VCaP (cell line): ENCODE results near the gene NEUROD2.

Experiments
- H3K27ac ChIP-seq: fragments of 450-650 bp; 2 replicates; pipeline ENCODE4 v1.5.1; 2017
- TF ChIP-seq, protein P1 (sequence below): fragments of 450-650 bp; conservative IDR thresholded peaks from 2 replicates; pipeline ENCODE4 v1.5.1; 2017; ENCODE audit warnings: mild to moderate bottlenecking, moderate library complexity

The NEUROD2 gene

DNA sequence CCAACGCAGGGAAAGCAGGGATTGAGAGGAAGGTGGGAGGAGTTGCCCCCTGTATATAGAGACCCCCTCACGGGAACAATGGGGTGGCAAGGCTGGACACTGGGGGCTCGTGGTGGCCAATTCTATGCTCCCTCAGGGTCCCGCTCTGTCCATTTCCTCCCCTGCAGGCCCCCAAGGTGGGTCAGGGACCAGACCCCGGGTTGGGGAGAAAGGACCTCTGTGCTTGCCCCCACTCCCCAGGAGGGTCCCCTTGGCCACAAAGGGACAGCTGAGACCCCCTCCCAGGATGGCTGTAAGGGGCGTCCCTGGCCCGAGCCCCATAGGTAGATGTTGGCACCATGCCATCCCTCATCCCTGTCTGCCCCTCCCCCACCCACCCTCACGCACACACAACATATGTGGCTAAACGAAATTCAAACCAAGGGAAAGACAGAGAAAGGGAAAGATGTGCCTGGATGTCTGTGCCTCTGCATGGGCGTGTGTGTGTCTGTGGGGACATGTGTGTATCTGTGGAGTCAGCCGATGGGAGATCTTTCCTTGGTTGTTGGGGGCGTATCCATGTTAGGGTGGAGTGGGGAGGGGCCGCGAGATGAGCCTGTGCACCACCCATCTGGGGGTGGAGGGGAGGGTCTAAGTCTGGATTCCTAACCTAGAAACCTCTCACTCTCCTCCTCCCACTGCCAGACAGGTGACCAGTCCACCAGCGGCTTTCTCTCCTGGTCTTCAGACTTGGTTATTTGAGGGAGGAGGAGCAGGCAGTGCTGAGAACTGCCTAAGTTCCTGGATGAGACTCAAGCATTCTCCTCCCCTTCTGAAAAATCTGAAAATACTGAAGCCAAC lies 642 bp upstream of the NEUROD2 start:
- no peak overlapping the region for H3K27ac ChIP-seq
- TF ChIP-seq, protein P1, sequence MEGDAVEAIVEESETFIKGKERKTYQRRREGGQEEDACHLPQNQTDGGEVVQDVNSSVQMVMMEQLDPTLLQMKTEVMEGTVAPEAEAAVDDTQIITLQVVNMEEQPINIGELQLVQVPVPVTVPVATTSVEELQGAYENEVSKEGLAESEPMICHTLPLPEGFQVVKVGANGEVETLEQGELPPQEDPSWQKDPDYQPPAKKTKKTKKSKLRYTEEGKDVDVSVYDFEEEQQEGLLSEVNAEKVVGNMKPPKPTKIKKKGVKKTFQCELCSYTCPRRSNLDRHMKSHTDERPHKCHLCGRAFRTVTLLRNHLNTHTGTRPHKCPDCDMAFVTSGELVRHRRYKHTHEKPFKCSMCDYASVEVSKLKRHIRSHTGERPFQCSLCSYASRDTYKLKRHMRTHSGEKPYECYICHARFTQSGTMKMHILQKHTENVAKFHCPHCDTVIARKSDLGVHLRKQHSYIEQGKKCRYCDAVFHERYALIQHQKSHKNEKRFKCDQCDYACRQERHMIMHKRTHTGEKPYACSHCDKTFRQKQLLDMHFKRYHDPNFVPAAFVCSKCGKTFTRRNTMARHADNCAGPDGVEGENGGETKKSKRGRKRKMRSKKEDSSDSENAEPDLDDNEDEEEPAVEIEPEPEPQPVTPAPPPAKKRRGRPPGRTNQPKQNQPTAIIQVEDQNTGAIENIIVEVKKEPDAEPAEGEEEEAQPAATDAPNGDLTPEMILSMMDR: no peak

DNA sequence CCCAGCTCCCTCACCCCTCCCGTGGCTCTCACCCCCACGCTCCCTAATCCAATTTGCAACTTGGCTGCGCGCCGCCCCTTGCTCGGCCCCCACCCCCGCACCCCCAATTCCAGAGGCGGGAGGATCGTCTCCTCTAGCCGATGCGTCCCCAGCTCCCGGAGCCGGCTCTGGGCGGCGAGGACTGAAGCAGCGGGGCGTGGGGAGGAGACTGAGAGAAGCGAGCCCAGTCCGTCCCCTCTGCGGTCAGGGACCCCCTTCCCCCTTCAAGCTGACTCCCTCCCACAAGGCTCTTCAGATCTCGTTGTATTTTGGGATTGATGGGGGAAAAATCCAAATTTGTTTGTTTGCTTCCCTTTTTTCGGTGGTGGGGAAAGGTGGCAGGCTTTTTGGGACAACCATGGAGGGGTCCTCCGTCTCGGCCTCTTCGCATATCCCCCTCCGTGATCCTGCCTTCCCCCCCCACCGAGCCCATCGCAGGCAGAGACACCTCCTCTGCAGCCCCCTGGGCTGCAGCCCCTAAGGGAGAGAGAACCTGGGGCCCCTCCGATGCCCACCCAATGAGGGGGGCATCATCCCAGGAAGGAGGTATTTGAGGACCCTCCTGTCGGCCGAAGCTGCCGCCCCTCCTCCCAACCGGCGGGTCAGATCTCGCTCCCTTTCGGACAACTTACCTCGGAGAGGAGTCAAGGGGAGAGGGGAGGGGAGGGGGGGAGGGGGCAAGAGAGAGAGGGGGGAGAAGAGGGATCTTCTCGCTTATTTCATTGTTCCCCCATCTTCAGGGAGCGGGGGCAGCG lies 466 bp downstream of the NEUROD2 start:
- TF ChIP-seq, protein P1: no peak
- no peak overlapping the region for H3K27ac ChIP-seq

DNA sequence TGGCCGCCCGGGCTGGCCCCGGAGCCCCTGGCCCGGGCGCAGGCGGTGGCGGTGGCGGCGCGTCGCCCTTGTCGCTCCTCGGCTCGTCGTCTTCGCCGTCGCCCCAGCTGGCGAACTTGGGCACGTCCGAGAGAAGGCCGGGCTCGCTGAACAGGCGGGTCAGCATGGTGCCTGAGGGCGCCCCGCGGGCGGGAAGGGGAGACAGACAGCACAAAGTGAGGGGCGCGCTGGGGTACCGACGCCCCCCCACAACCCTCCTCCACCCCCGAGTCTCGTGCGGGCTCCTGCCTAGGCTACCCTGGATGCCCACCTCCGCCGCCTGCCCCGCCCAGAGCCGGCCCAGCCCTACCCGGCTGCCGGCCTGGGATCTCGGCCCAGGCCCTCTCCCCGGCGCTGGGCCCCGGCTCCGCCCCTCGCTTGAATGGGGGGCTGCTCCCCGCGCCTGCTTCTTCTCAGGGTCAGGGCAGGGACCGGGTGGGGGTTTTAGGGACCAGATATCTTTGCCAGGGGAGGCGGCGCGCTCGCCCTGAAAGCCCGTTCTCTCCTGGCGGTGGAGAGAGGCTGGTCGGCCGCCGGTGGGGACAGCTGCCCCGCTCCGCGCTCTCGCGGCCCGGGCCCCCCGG lies 1.2 kb downstream of the NEUROD2 start:
- H3K27ac ChIP-seq: no peak overlapping the region
- TF ChIP-seq, protein P1: no peak

DNA sequence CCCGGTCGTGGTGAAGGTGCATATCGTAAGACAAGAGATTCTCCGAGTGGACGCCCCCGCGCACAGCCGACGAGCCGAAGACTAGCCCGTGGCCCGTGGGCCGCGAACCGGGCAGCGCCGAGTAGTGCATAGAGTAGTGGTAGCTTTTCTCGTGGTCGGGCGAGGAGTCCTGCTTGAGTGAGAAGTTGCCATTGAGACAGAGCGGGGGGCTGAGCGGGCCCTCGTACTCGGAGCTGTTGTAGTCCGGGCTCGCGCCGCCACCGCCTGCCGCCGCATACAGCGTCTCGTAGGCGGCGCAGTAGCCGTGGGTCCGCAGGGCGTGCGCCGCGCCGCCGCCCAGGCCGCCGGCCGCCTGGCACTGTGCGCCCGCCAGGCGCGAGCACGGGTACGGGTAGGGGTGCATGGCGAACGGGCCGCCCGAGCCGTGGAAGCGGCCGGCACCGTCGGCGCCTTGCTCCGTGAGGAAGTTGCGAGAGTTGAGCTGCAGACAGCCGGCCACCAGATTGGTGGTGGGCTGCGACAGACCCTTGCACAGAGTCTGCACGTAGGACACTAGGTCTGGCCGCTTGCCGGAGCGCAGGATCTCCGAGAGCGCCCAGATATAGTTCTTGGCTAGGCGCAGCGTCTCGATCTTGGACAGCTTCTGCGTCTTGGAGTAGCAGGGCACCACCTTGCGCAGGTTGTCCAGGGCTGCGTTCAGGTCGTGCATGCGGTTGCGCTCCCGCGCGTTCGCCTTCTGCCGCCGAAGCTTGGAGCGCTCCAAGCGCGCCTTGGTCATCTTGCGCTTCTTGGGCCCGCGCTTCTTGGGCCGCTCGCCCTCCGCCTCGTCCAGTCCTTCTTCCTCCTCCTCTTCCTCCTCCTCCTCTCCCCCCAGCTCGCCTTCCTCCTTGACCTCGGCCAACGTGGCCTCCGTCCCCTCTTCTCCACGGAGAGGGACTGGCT lies 2.0 kb downstream of the NEUROD2 start:
- TF ChIP-seq, protein P1: no peak
- H3K27ac ChIP-seq: no peak overlapping the region

DNA sequence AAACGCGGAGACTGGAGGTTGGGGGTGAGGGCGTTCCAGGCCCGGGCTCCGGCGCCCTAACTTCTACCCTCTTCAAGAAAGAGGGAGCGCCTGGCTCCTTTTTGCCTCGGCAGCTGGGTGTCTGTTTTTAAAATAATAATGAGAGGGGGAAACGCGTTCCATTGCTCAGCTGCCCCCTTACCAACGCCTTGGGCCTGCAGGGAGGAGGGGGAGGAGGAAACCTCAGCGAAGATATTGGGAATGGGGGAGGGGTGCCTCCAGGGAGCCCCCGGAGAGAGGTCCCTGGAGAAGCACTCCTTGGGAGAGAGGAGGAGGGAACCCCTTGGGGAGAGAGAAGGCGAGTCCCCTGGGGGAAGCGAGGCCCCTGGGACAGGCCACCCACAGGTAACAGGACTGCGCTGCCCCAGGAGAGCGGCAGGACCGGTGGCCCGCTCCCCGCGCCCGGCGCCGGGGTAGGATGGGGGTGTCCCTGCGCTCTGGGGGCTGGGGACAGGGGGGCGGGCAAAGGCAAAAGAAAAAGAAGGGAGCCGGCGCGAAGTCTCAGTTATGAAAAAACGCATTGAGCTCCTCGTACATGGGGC lies 2.7 kb downstream of the NEUROD2 start:
- H3K27ac ChIP-seq: no peak overlapping the region
- TF ChIP-seq, protein P1: no peak

DNA sequence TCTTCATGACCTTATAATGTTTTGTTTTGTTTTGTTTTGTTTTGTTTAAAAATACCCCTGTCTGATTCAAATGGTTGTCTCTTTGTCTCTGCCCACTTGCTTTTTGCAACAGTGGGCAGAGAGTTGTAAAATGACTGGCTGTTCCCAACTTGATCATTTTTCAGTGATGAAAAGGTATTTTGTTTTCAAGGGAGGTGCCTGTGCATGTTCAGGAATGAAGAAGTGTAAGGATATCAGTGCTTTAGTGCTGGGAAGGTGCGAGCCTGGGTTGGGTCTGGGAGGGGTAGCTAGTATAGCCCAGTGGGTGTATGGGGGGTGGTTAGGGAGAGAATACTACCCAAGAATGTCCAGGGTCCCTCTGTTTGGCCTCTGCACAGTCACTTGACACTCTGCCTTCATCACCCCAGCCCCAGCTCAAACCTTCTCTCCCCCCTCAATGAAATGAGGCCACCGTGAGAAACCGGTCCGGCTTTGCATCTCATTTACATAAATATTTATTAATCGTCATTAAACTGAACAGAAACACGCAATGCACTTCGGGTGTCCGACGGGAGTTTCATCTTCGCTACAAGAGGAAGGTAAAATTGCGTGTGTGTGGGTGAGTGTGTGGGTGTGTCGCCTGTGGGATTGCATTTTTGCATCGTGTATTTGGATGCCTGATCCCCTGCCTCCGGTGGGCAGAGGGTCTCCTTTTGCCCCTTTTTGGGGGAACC lies 4.3 kb downstream of the NEUROD2 start:
- TF ChIP-seq, protein P1: no peak
- H3K27ac ChIP-seq: no peak overlapping the region
